Neuron (in vitro differentiated cells): Measurements from ENCODE around the gene ABLIM1.

Experiments used
- H2AFZ ChIP-seq: one replicate; pipeline ENCODE4 v1.6.1; 2013; ENCODE audit warnings: low read depth, mild to moderate bottlenecking, inconsistent platforms, low read length, moderate library complexity
- H3K27me3 ChIP-seq: one replicate; pipeline ENCODE4 v1.6.1; 2013; ENCODE audit warnings: low read length; ENCODE audit not compliant: insufficient read depth
- H3K36me3 ChIP-seq: one replicate; pipeline ENCODE4 v1.6.1; 2013; ENCODE audit warnings: low read length; ENCODE audit not compliant: insufficient read depth
- H3K4me1 ChIP-seq: one replicate; pipeline ENCODE4 v1.6.1; 2013; ENCODE audit warnings: low read length; ENCODE audit not compliant: insufficient read depth
- H3K4me3 ChIP-seq: 2 replicates; pipeline ENCODE4 v1.5.1; 2013; ENCODE audit warnings: mild to moderate bottlenecking, low read length, moderate library complexity
- H3K9me3 ChIP-seq: one replicate; pipeline ENCODE4 v1.6.1; 2013; ENCODE audit warnings: low read length

Gene ABLIM1

GRCh38 chr10:114685456-114685855 is 27.4 kb upstream of the ABLIM1 start:
- H3K36me3 ChIP-seq: no peaks in the 10 kb centered on the region
- no peak overlapping the region for H2AFZ ChIP-seq
- no peak overlapping the region for H3K4me3 ChIP-seq
- H3K4me1 ChIP-seq: peaks cover 32% of the 10 kb centered on the region
- H3K27me3 ChIP-seq: no peaks in the 10 kb centered on the region
- H3K9me3 ChIP-seq: no peaks in the 10 kb centered on the region

DNA sequence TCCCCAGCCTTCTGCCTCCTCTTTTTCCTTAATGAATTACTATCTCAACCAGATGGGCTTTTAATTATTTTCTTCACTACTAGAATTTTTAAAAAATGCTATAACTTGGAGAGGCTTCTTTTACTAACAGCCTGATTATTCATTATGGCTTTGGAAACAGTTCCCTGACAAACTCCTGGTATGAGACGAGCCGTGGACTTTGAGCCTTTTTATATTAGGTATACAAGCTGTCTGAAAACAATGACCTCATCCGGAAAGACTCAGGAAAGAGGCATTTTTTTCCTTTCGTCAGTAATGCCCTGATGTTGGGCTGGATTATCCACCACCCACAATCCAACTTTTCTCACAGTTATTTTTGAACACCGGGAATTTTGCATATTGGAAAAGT is 26.7 kb upstream of the ABLIM1 start:
- no peaks in the 10 kb centered on the region for H3K9me3 ChIP-seq
- no peaks in the 10 kb centered on the region for H3K27me3 ChIP-seq
- no peak overlapping the region for H3K4me3 ChIP-seq
- peak overlapping the region; percentile 27 for H2AFZ ChIP-seq
- H3K4me1 ChIP-seq: peaks cover 32% of the 10 kb centered on the region
- H3K36me3 ChIP-seq: no peaks in the 10 kb centered on the region

DNA sequence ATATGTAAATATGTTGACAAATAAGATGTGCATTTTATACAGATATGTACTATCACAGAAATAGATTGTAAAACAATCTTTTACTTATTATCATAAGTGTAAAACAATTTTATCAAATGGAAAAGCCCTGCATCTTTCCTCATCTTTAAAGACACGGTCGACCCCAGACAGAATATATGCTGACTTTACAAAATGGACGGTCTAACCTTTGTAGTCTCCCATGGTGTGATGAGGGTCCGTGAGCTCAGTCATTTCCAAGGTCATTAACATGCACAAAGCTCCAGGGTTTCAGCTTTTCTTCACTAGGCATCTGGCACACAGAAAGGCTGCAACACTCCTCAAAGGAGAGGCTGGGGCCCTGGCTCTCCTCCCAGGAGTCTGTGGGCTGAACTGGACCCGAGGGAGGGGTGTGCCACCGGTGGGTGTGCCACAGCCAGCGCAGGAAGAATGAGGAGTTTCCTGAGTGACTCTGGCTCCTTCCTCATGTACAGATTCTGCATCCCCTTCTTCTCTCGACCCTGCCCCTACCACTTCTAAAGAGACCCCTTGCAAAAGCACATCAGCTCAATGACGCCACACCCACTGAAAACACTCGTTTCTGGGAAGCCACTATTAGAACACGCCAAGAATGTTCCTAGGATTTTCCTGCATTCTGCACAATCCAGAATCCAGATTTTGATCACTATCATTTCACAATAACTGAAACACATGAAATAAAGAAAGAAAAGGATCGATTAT is 26.2 kb upstream of the ABLIM1 start:
- Histone ChIP-seq H2AFZ (peak overlapping the region; percentile 27), H3K36me3 (no peaks in the 10 kb centered on the region), H3K4me3 (no peak overlapping the region), H3K9me3 (no peaks in the 10 kb centered on the region), H3K4me1 (peaks cover 32% of the 10 kb centered on the region), H3K27me3 (no peaks in the 10 kb centered on the region)

DNA sequence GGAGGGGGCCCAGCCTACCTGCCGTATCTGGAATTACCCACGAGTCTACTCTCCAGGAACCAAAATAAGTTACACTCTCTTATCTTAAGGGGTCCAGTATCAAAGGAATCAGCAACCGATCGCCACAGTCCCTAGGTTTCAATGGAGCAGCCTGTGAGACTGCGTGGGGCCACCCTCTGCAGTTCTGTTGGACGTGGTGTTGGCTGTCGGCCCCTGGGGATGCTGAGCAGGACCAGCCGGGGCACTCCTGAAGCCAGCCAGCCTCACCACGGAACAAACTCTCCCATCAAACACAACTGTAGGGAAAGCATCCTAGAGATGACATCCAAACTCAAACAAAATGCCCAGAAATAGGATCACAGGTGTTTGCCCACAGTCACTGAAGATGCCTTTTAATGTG is 25.5 kb upstream of the ABLIM1 start:
- H3K9me3 ChIP-seq: no peaks in the 10 kb centered on the region
- H3K27me3 ChIP-seq: no peaks in the 10 kb centered on the region
- no peaks in the 10 kb centered on the region for H3K36me3 ChIP-seq
- no peak overlapping the region for H2AFZ ChIP-seq
- no peak overlapping the region for H3K4me3 ChIP-seq
- peaks cover 39% of the 10 kb centered on the region for H3K4me1 ChIP-seq

- Histone ChIP-seq H2AFZ (no peak overlapping the region), H3K9me3 (no peaks in the 10 kb centered on the region), H3K4me1 (peaks cover 43% of the 10 kb centered on the region), H3K36me3 (no peaks in the 10 kb centered on the region), H3K27me3 (no peaks in the 10 kb centered on the region), H3K4me3 (no peak overlapping the region)
Measured at GRCh38 chr10:114683162-114683561, 25.1 kb upstream of the ABLIM1 start.

GRCh38 chr10:114682532-114682931 is 24.5 kb upstream of the ABLIM1 start:
- no peak overlapping the region for H3K4me3 ChIP-seq
- no peak overlapping the region for H2AFZ ChIP-seq
- peaks cover 48% of the 10 kb centered on the region for H3K4me1 ChIP-seq
- H3K9me3 ChIP-seq: no peaks in the 10 kb centered on the region
- H3K27me3 ChIP-seq: no peaks in the 10 kb centered on the region
- no peaks in the 10 kb centered on the region for H3K36me3 ChIP-seq

DNA sequence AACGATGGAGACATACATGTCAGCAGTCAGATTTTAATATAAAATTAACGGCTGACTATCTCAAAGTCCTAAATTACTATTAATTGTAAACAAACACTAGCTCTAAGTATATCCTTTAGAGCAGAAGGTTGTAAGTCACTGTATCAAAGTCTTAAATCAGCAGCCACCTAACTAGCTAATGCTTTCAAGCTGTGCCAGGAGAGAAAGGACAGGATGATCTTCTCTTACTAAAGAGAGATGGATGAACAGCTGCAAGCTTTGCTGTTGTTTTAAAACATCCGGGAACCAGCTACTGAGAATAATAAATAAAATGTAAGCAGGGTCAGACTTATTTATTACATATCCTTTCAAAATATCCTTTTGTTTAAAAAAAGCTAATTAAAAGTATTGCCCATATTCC is 24.0 kb upstream of the ABLIM1 start:
- Histone ChIP-seq H3K4me1 (peaks cover 48% of the 10 kb centered on the region), H3K4me3 (no peak overlapping the region), H3K36me3 (no peaks in the 10 kb centered on the region), H2AFZ (no peak overlapping the region), H3K27me3 (no peaks in the 10 kb centered on the region), H3K9me3 (no peaks in the 10 kb centered on the region)

DNA sequence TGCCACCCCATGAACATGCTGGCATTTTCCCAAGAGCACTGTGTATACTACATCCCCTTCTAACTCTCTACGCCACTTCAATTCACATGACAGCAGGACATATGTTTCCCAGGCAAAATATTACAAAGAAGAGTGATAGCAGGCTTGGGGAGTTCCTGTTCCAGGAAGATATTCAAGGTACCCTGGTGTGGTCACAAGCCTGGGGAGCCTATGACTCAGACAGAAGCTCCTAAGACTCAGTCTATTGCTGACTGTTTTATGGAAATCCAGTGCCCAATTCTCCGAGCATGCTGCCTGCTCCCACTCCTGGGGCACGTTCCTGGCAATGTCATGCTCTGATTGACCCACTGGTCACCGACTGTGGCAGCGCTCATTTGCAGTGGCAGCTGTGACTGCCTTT is 23.5 kb upstream of the ABLIM1 start:
- no peak overlapping the region for H2AFZ ChIP-seq
- H3K27me3 ChIP-seq: no peaks in the 10 kb centered on the region
- no peaks in the 10 kb centered on the region for H3K36me3 ChIP-seq
- peaks cover 48% of the 10 kb centered on the region for H3K4me1 ChIP-seq
- no peak overlapping the region for H3K4me3 ChIP-seq
- no peaks in the 10 kb centered on the region for H3K9me3 ChIP-seq

GRCh38 chr10:114680543-114681117 is 22.6 kb upstream of the ABLIM1 start:
- Histone ChIP-seq H2AFZ (no peak overlapping the region), H3K4me1 (peaks cover 48% of the 10 kb centered on the region), H3K4me3 (no peak overlapping the region), H3K27me3 (no peaks in the 10 kb centered on the region), H3K9me3 (no peaks in the 10 kb centered on the region), H3K36me3 (no peaks in the 10 kb centered on the region)

GRCh38 chr10:114679552-114679951 is 21.5 kb upstream of the ABLIM1 start:
- peaks cover 38% of the 10 kb centered on the region for H3K4me1 ChIP-seq
- H3K9me3 ChIP-seq: peaks cover 3% of the 10 kb centered on the region
- no peaks in the 10 kb centered on the region for H3K27me3 ChIP-seq
- H2AFZ ChIP-seq: no peak overlapping the region
- no peak overlapping the region for H3K4me3 ChIP-seq
- H3K36me3 ChIP-seq: no peaks in the 10 kb centered on the region

- no peaks in the 10 kb centered on the region for H3K27me3 ChIP-seq
- H3K36me3 ChIP-seq: no peaks in the 10 kb centered on the region
Measured at GRCh38 chr10:114678820-114679219, 20.7 kb upstream of the ABLIM1 start.

DNA sequence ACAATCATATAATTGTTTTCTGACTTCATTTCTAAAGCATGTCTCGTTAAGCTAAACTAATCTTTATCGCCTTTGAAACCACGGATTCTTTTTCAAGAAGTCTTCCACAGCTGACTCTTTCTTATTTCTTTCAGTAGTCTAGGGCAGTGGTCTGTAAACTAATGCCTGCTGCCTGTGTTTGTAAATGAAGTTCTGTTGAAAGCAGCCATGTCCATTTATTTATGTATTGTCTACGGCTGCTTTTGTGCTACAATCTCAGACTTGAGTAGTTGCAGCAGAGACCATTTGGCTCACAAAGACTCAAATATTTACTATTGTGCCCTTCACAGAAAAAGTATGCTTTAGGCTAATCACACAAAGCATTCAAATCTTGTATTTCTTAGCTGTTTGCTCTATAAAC is 20.3 kb upstream of the ABLIM1 start:
- Histone ChIP-seq H3K27me3 (no peaks in the 10 kb centered on the region), H2AFZ (peak overlapping the region; percentile 48), H3K9me3 (peaks cover 3% of the 10 kb centered on the region), H3K36me3 (no peaks in the 10 kb centered on the region), H3K4me3 (no peak overlapping the region), H3K4me1 (peaks cover 26% of the 10 kb centered on the region)

More at GRCh38 chr10:114678820-114679219, 20.7 kb upstream of the ABLIM1 start:
- Histone ChIP-seq H3K4me3 (no peak overlapping the region), H2AFZ (peak overlapping the region; percentile 48), H3K4me1 (peaks cover 31% of the 10 kb centered on the region), H3K9me3 (peaks cover 3% of the 10 kb centered on the region)

GRCh38 chr10:114674346-114674745 is 16.3 kb upstream of the ABLIM1 start:
- Histone ChIP-seq H3K4me3 (no peak overlapping the region), H3K36me3 (no peaks in the 10 kb centered on the region), H3K4me1 (peaks cover 16% of the 10 kb centered on the region), H3K9me3 (peaks cover 3% of the 10 kb centered on the region), H2AFZ (no peak overlapping the region), H3K27me3 (no peaks in the 10 kb centered on the region)

DNA sequence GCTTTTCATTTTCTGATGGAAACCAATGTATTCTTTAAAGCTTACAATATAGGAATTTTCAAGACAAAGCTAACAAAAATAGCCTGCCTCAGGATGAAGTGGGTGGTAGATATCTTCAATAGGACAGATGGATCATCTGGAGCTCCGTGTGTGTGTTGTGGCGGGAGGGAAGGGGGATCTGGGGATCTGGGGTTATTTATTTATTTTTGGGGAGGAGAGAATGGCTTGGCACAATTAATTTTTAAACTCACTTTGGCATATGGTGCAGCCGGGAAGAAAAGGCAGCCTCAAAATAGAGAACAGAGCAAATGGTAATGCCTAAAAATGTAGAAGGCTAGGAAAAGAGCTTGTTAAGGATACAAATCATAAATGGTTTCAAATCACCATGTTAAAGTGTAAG is 11.6 kb upstream of the ABLIM1 start:
- Histone ChIP-seq H3K4me1 (peaks cover 5% of the 10 kb centered on the region), H3K27me3 (no peaks in the 10 kb centered on the region), H3K4me3 (no peak overlapping the region), H3K9me3 (no peaks in the 10 kb centered on the region), H2AFZ (no peak overlapping the region), H3K36me3 (no peaks in the 10 kb centered on the region)
